H9 (cell line): ENCODE data around the gene PFN2. TPM values are rescaled to one million over a fixed set of nuclear protein-coding genes. Genes with fewer than 3 reads are reported as not detected.

Experiments used
- DNase-seq: peaks from one replicate; pipeline ENCODE4 v3.0.0-alpha.2; 2017
- H2AFZ ChIP-seq: one replicate; pipeline ENCODE4 v1.6.1; 2013; ENCODE audit warnings: mild to moderate bottlenecking, low read length, control low read depth, moderate library complexity
- H2AK5ac ChIP-seq: 2 replicates; pipeline ENCODE4 v1.6.1; 2013; ENCODE audit warnings: low read length, control low read depth, mixed read lengths; ENCODE audit not compliant: insufficient read length
- H2BK120ac ChIP-seq: one replicate; pipeline ENCODE4 v1.6.1; 2013; ENCODE audit warnings: low read depth, mild to moderate bottlenecking, low read length, control low read depth, inconsistent platforms; ENCODE audit not compliant: poor library complexity, severe bottlenecking
- H2BK12ac ChIP-seq: 2 replicates; pipeline ENCODE4 v1.6.1; 2013; ENCODE audit warnings: low read length, control low read depth, mixed read lengths, low read depth; ENCODE audit not compliant: insufficient read length
- H2BK15ac ChIP-seq: 2 replicates; pipeline ENCODE4 v1.6.1; 2013; ENCODE audit warnings: low read depth, low read length, control low read depth
- H2BK20ac ChIP-seq: one replicate; pipeline ENCODE4 v1.6.1; 2013; ENCODE audit warnings: low read depth, mild to moderate bottlenecking, low read length, control low read depth, inconsistent platforms; ENCODE audit not compliant: poor library complexity, severe bottlenecking
- H2BK5ac ChIP-seq: 2 replicates; pipeline ENCODE4 v1.6.1; 2013; ENCODE audit warnings: low read length, control low read depth, mixed read lengths; ENCODE audit not compliant: insufficient read length
- H3K14ac ChIP-seq: 2 replicates; pipeline ENCODE4 v1.6.1; 2013; ENCODE audit warnings: low read length, control low read depth; ENCODE audit not compliant: insufficient read depth
- H3K18ac ChIP-seq: 2 replicates; pipeline ENCODE4 v1.6.1; 2013; ENCODE audit warnings: low read depth, mild to moderate bottlenecking, mixed read lengths, low read length, control low read depth; ENCODE audit not compliant: insufficient read length
- H3K23ac ChIP-seq: 2 replicates; pipeline ENCODE4 v1.6.1; 2013; ENCODE audit warnings: low read length, control low read depth, mixed read lengths, low read depth; ENCODE audit not compliant: insufficient read length
- H3K23me2 ChIP-seq: 2 replicates; pipeline ENCODE4 v1.6.1; 2013; ENCODE audit warnings: low read depth, mild to moderate bottlenecking, mixed read lengths, low read length, control low read depth; ENCODE audit not compliant: insufficient read length, poor library complexity, severe bottlenecking
- H3K27ac ChIP-seq: 2 replicates; pipeline ENCODE4 v1.5.1; 2013; ENCODE audit warnings: low read length, control low read depth, mixed read lengths, low read depth; ENCODE audit not compliant: insufficient read length
- H3K27me3 ChIP-seq: 2 replicates; pipeline ENCODE4 v1.6.1; 2013; ENCODE audit warnings: low read length, control low read depth, inconsistent platforms; ENCODE audit not compliant: insufficient read depth
- H3K4ac ChIP-seq: 2 replicates; pipeline ENCODE4 v1.6.1; 2013; ENCODE audit warnings: low read depth, mild to moderate bottlenecking, control low read depth, inconsistent platforms, low read length, moderate library complexity
- H3K4me1 ChIP-seq: 2 replicates; pipeline ENCODE4 v1.6.1; 2013; ENCODE audit warnings: low read length, control low read depth, inconsistent platforms; ENCODE audit not compliant: insufficient read depth
- H3K4me2 ChIP-seq: 2 replicates; pipeline ENCODE4 v1.6.1; 2013; ENCODE audit warnings: low read length, control low read depth, mixed read lengths; ENCODE audit not compliant: insufficient read length, insufficient read depth
- H3K56ac ChIP-seq: 2 replicates; pipeline ENCODE4 v1.6.1; 2013; ENCODE audit warnings: low read depth, mild to moderate bottlenecking, mixed read lengths, low read length, control low read depth; ENCODE audit not compliant: insufficient read length
- H3K79me1 ChIP-seq: 2 replicates; pipeline ENCODE4 v1.6.1; 2013; ENCODE audit warnings: low read depth, mild to moderate bottlenecking, moderate library complexity, low read length, control low read depth, inconsistent platforms; ENCODE audit not compliant: insufficient read depth, poor library complexity, severe bottlenecking
- H3K79me2 ChIP-seq: 2 replicates; pipeline ENCODE4 v1.6.1; 2013; ENCODE audit warnings: low read length, control low read depth, inconsistent platforms; ENCODE audit not compliant: insufficient read depth
- H3K9ac ChIP-seq: 2 replicates; pipeline ENCODE4 v1.6.1; 2013; ENCODE audit warnings: low read length, control low read depth, mixed read lengths; ENCODE audit not compliant: insufficient read length; ENCODE audit errors: extremely low read depth
- H3K9me3 ChIP-seq: one replicate; pipeline ENCODE4 v1.6.1; 2013; ENCODE audit warnings: low read depth, low read length, inconsistent platforms; ENCODE audit not compliant: control insufficient read depth
- H3T11ph ChIP-seq: one replicate; pipeline ENCODE4 v1.6.1; 2013; ENCODE audit warnings: mild to moderate bottlenecking, low read length, control low read depth, inconsistent platforms
- H4K20me1 ChIP-seq: one replicate; pipeline ENCODE4 v1.6.1; 2013; ENCODE audit not compliant: control insufficient read depth, insufficient read length, insufficient read depth
- H4K5ac ChIP-seq: 2 replicates; pipeline ENCODE4 v1.6.1; 2013; ENCODE audit warnings: low read depth, mild to moderate bottlenecking, mixed read lengths, low read length, control low read depth; ENCODE audit not compliant: insufficient read length
- H4K8ac ChIP-seq: replicated peaks from 2 replicates; pipeline ENCODE4 v1.6.1; 2013; ENCODE audit warnings: low read length, control low read depth, mixed read lengths, low read depth; ENCODE audit not compliant: insufficient read length
- H4K91ac ChIP-seq: 2 replicates; pipeline ENCODE4 v1.6.1; 2013; ENCODE audit warnings: low read depth, mild to moderate bottlenecking, moderate library complexity, mixed read lengths, low read length, control low read depth; ENCODE audit not compliant: insufficient read length
- H3K27ac Mint-ChIP-seq, 3 experiments: 2 replicates in 2 of 3; 3 replicates in 1 of 3; pipeline ENCODE4 v1.8.0; 2020 to 2021; ENCODE audit warnings: mixed read lengths in 3 of 3, mild to moderate bottlenecking in 1 of 3, moderate library complexity in 1 of 3
- H3K27me3 Mint-ChIP-seq: 2 replicates; pipeline ENCODE4 v1.8.0; 2021; ENCODE audit warnings: low read depth, mild to moderate bottlenecking, moderate library complexity, mixed read lengths
- H3K36me3 Mint-ChIP-seq, 3 experiments: 2 replicates in 2 of 3; 3 replicates in 1 of 3; pipeline ENCODE4 v1.8.0; 2020 to 2021; ENCODE audit warnings: low read depth in 3 of 3, mixed read lengths in 3 of 3; ENCODE audit not compliant: insufficient read depth in 1 of 3
- H3K4me1 Mint-ChIP-seq, 2 experiments: 2 replicates each; pipeline ENCODE4 v1.8.0; 2020; ENCODE audit warnings: mixed read lengths in 2 of 2
- H3K4me3 Mint-ChIP-seq, 2 experiments: 2 replicates in 1 of 2; 3 replicates in 1 of 2; pipeline ENCODE4 v1.8.0; 2020 to 2021; ENCODE audit warnings: mild to moderate bottlenecking in 2 of 2, mixed read lengths in 2 of 2, moderate library complexity in 1 of 2
- H3K9me3 Mint-ChIP-seq, 2 experiments: 2 replicates in 1 of 2; 3 replicates in 1 of 2; pipeline ENCODE4 v1.8.0; 2020; ENCODE audit warnings: mild to moderate bottlenecking in 2 of 2, mixed read lengths in 2 of 2, moderate library complexity in 1 of 2
- CTCF ChIP-seq: fragments of 200-600 bp; sonication (generic); conservative IDR thresholded peaks from 3 replicates; pipeline ENCODE4 v1.8.0; 2021; ENCODE audit warnings: antibody characterized with exemption, mild to moderate bottlenecking
- WGBS: extraction: QIAGEN DNeasy Blood & Tissue Kit; methylation state at CpG from one replicate; pipeline ENCODE4 v1.1.7; 2013; ENCODE audit warnings: missing lambda C conversion rate, low lambda C conversion rate, mixed read lengths; ENCODE audit not compliant: insufficient read length; ENCODE audit errors: extremely low coverage; 5-methylcytosine and 5-hydroxymethylcytosine counted together
- total RNA-seq: library from RNA; stranded (reverse); gene quantifications from 2 replicates; pipeline ENCODE4 v1.2.1, GENCODE V29; 2021

Gene PFN2
- total RNA-seq, 1 experiment from 2014 or later, result 174 TPM

GRCh38 chr3:149955449-149955848 lies 15.2 kb downstream of the PFN2 start:
- H3K4me1 ChIP-seq, result no peaks in the 10 kb centered on the region
- no peak overlapping the region for H3K14ac ChIP-seq
- no peaks in the 10 kb centered on the region for H3K9me3 Mint-ChIP-seq
- H3K27ac Mint-ChIP-seq, result 0 out of 7 replicates have a peak overlapping the region, but pooled peaks of 1 of the 3 experiments have one; percentile 1
- H3K4me3 Mint-ChIP-seq, result no peak overlapping the region
- no peak overlapping the region for H4K8ac ChIP-seq
- H3K79me1 ChIP-seq, result no peaks in the 10 kb centered on the region
- H3K27me3 ChIP-seq, result no peaks in the 10 kb centered on the region
- no peak overlapping the region for H3K18ac ChIP-seq
- DNase-seq, result no peak
- H3K36me3 Mint-ChIP-seq, result peaks cover 4 to 19% (median 16%) of the 10 kb centered on the region in 3 experiments
- H3K9me3 ChIP-seq, result no peaks in the 10 kb centered on the region
- H4K91ac ChIP-seq, result no peak overlapping the region
- no peak overlapping the region for H2BK15ac ChIP-seq
- H2BK20ac ChIP-seq, result no peak overlapping the region
- H3K56ac ChIP-seq, result no peak overlapping the region
- no CpG with 5 or more reads among the region's 2 CpGs for WGBS
- TF ChIP-seq CTCF, result no peak
- no peak overlapping the region for H3K9ac ChIP-seq
- H3K23ac ChIP-seq, result no peak overlapping the region
- H3K4me2 ChIP-seq, result no peak overlapping the region
- H3K4me1 Mint-ChIP-seq, result peaks cover 17 to 25% of the 10 kb centered on the region in 2 experiments
- no peaks in the 10 kb centered on the region for H3K23me2 ChIP-seq
- no peak overlapping the region for H2BK120ac ChIP-seq
- no peak overlapping the region for H3T11ph ChIP-seq
- no peaks in the 10 kb centered on the region for H3K27me3 Mint-ChIP-seq
- H4K5ac ChIP-seq, result no peak overlapping the region
- H3K4ac ChIP-seq, result no peak overlapping the region
- no peaks in the 10 kb centered on the region for H3K79me2 ChIP-seq
- H2AFZ ChIP-seq, result no peak overlapping the region
- no peak overlapping the region for H2AK5ac ChIP-seq
- no peaks in the 10 kb centered on the region for H4K20me1 ChIP-seq
- no peak overlapping the region for H2BK12ac ChIP-seq
- no peak overlapping the region for H3K27ac ChIP-seq
- no peak overlapping the region for H2BK5ac ChIP-seq
